HUES48 (cell line): Measurements from ENCODE around the gene THBS2.

Experiments
- H3K27ac ChIP-seq: one replicate; pipeline ENCODE4 v1.7.0; 2013; ENCODE audit warnings: low read depth, low read length, inconsistent platforms
- H3K27me3 ChIP-seq: 2 replicates; pipeline ENCODE4 v1.6.1; 2013; ENCODE audit warnings: mild to moderate bottlenecking, low read length; ENCODE audit not compliant: control insufficient read depth, insufficient read depth
- H3K36me3 ChIP-seq: 2 replicates; pipeline ENCODE4 v1.6.1; 2013; ENCODE audit warnings: low read length; ENCODE audit not compliant: control insufficient read depth, insufficient read depth
- H3K4me1 ChIP-seq: 2 replicates; pipeline ENCODE4 v1.6.1; 2013; ENCODE audit warnings: mild to moderate bottlenecking, low read length; ENCODE audit not compliant: control insufficient read depth, insufficient read depth
- H3K4me3 ChIP-seq: 2 replicates; pipeline ENCODE4 v1.5.1; 2013; ENCODE audit warnings: mild to moderate bottlenecking, low read depth, low read length
- H3K9ac ChIP-seq: 2 replicates; pipeline ENCODE4 v1.6.1; 2013; ENCODE audit warnings: mild to moderate bottlenecking, low read depth, low read length, moderate library complexity
- H3K9me3 ChIP-seq: 2 replicates; pipeline ENCODE4 v1.6.1; 2013; ENCODE audit warnings: low read length; ENCODE audit not compliant: control insufficient read depth, insufficient read depth

The THBS2 gene

GRCh38 chr6:169239181-169239580 lies 14.5 kb downstream of the THBS2 start:
- H3K27me3 ChIP-seq: no peaks in the 10 kb centered on the region
- peaks cover 2% of the 10 kb centered on the region; the same call in 1 of the 2 replicates for H3K36me3 ChIP-seq
- H3K9me3 ChIP-seq: no peaks in the 10 kb centered on the region
- no peaks in the 10 kb centered on the region for H3K4me1 ChIP-seq
- H3K27ac ChIP-seq: no peak overlapping the region
- no peak overlapping the region for H3K9ac ChIP-seq
- H3K4me3 ChIP-seq: no peak overlapping the region

GRCh38 chr6:169238766-169239165 lies 14.9 kb downstream of the THBS2 start:
- peaks cover 4% of the 10 kb centered on the region; the same call in 1 of the 2 replicates for H3K36me3 ChIP-seq
- H3K9me3 ChIP-seq: no peaks in the 10 kb centered on the region
- no peak overlapping the region for H3K9ac ChIP-seq
- H3K27me3 ChIP-seq: no peaks in the 10 kb centered on the region
- H3K4me3 ChIP-seq: no peak overlapping the region
- H3K27ac ChIP-seq: no peak overlapping the region
- H3K4me1 ChIP-seq: no peaks in the 10 kb centered on the region

- Histone ChIP-seq H3K9me3 (no peaks in the 10 kb centered on the region), H3K9ac (no peak overlapping the region), H3K4me1 (no peaks in the 10 kb centered on the region), H3K4me3 (no peak overlapping the region), H3K27ac (no peak overlapping the region), H3K36me3 (peaks cover 13% of the 10 kb centered on the region; the same call in 1 of the 2 replicates), H3K27me3 (no peaks in the 10 kb centered on the region)
Measured at GRCh38 chr6:169237496-169238134, 16.0 kb downstream of the THBS2 start.

- Histone ChIP-seq H3K4me3 (no peak overlapping the region), H3K27me3 (no peaks in the 10 kb centered on the region), H3K9ac (no peak overlapping the region), H3K36me3 (peaks cover 13% of the 10 kb centered on the region; the same call in 1 of the 2 replicates), H3K9me3 (no peaks in the 10 kb centered on the region), H3K27ac (no peak overlapping the region), H3K4me1 (no peaks in the 10 kb centered on the region)
Measured at GRCh38 chr6:169236988-169237387, 16.7 kb downstream of the THBS2 start.

- H3K9me3 ChIP-seq: no peaks in the 10 kb centered on the region
- no peaks in the 10 kb centered on the region for H3K4me1 ChIP-seq
- no peak overlapping the region for H3K4me3 ChIP-seq
- peaks cover 13% of the 10 kb centered on the region; the same call in 1 of the 2 replicates for H3K36me3 ChIP-seq
- no peak overlapping the region for H3K9ac ChIP-seq
- no peak overlapping the region for H3K27ac ChIP-seq
- H3K27me3 ChIP-seq: no peaks in the 10 kb centered on the region
Measured at GRCh38 chr6:169236545-169236944, 17.1 kb downstream of the THBS2 start.

GRCh38 chr6:169235286-169235685 lies 18.4 kb downstream of the THBS2 start:
- Histone ChIP-seq H3K27me3 (no peaks in the 10 kb centered on the region), H3K9ac (no peak overlapping the region), H3K27ac (no peak overlapping the region), H3K9me3 (no peaks in the 10 kb centered on the region), H3K36me3 (peaks cover 19% of the 10 kb centered on the region; the same call in 1 of the 2 replicates), H3K4me3 (no peak overlapping the region), H3K4me1 (no peaks in the 10 kb centered on the region)

- H3K27me3 ChIP-seq: no peaks in the 10 kb centered on the region
- no peak overlapping the region for H3K27ac ChIP-seq
- H3K9me3 ChIP-seq: no peaks in the 10 kb centered on the region
- H3K4me3 ChIP-seq: no peak overlapping the region
- H3K9ac ChIP-seq: no peak overlapping the region
- H3K36me3 ChIP-seq: peaks cover 22% of the 10 kb centered on the region; the same call in 1 of the 2 replicates
- no peaks in the 10 kb centered on the region for H3K4me1 ChIP-seq
Measured at GRCh38 chr6:169234634-169235033, 19.0 kb downstream of the THBS2 start.

GRCh38 chr6:169233832-169234231 lies 19.8 kb downstream of the THBS2 start:
- Histone ChIP-seq H3K27me3 (no peaks in the 10 kb centered on the region), H3K9me3 (no peaks in the 10 kb centered on the region), H3K4me1 (no peaks in the 10 kb centered on the region), H3K36me3 (peaks cover 30% of the 10 kb centered on the region; the same call in 1 of the 2 replicates), H3K9ac (no peak overlapping the region), H3K4me3 (no peak overlapping the region), H3K27ac (no peak overlapping the region)

GRCh38 chr6:169233181-169233580 lies 20.5 kb downstream of the THBS2 start:
- no peak overlapping the region for H3K27ac ChIP-seq
- no peaks in the 10 kb centered on the region for H3K27me3 ChIP-seq
- no peak overlapping the region for H3K4me3 ChIP-seq
- H3K9me3 ChIP-seq: no peaks in the 10 kb centered on the region
- H3K4me1 ChIP-seq: no peaks in the 10 kb centered on the region
- H3K36me3 ChIP-seq: peaks cover 29% of the 10 kb centered on the region; the same call in 1 of the 2 replicates
- H3K9ac ChIP-seq: no peak overlapping the region

GRCh38 chr6:169232507-169232931 lies 21.1 kb downstream of the THBS2 start:
- Histone ChIP-seq H3K27me3 (no peaks in the 10 kb centered on the region), H3K4me3 (no peak overlapping the region)

GRCh38 chr6:169231790-169232506 lies 21.7 kb downstream of the THBS2 start:
- Histone ChIP-seq H3K27ac (no peak overlapping the region), H3K4me3 (no peak overlapping the region), H3K4me1 (no peaks in the 10 kb centered on the region), H3K27me3 (no peaks in the 10 kb centered on the region), H3K9ac (no peak overlapping the region), H3K36me3 (peaks cover 37% of the 10 kb centered on the region), H3K9me3 (no peaks in the 10 kb centered on the region)

More at GRCh38 chr6:169232507-169232931, 21.1 kb downstream of the THBS2 start:
- Histone ChIP-seq H3K36me3 (peaks cover 33% of the 10 kb centered on the region; the same call in 1 of the 2 replicates), H3K4me1 (no peaks in the 10 kb centered on the region), H3K27ac (no peak overlapping the region), H3K9me3 (no peaks in the 10 kb centered on the region), H3K9ac (no peak overlapping the region)
